ENCODE measurements around the gene WHRN.

The WHRN gene

GRCh38 chr9:114472765-114473446, 32.4 kb downstream of the WHRN start:
- DNase-seq (ENCODE audit: low read depth, low spot score), result no peak

- no peak for DNase-seq (ENCODE audit: low read depth, low spot score)
These were observed 34.1 kb downstream of the WHRN start for GRCh38 chr9:114471157-114471556.

GRCh38 chr9:114470581-114470980, 34.7 kb downstream of the WHRN start:
- no peak for DNase-seq (ENCODE audit: low read depth, low spot score)

- DNase-seq (ENCODE audit: low read depth, low spot score), result no peak
These were observed 35.2 kb downstream of the WHRN start for GRCh38 chr9:114470121-114470520.

GRCh38 chr9:114469091-114469853, 36.0 kb downstream of the WHRN start:
- no peak for DNase-seq (ENCODE audit: low read depth, low spot score)

GRCh38 chr9:114467910-114468309, 37.4 kb downstream of the WHRN start:
- no peak for DNase-seq (ENCODE audit: low read depth, low spot score)

GRCh38 chr9:114467226-114467750, 38.0 kb downstream of the WHRN start:
- no peak for DNase-seq (ENCODE audit: low read depth, low spot score)

- DNase-seq (ENCODE audit: low read depth, low spot score), result no peak
These were observed 39.1 kb downstream of the WHRN start for GRCh38 chr9:114465906-114466900.

GRCh38 chr9:114465417-114465816, 39.9 kb downstream of the WHRN start:
- DNase-seq (ENCODE audit: low read depth, low spot score), result no peak

- no peak for DNase-seq (ENCODE audit: low read depth, low spot score)
These were observed 40.8 kb downstream of the WHRN start for GRCh38 chr9:114464281-114465051.

- DNase-seq (ENCODE audit: low read depth, low spot score), result no peak
These were observed 42.5 kb downstream of the WHRN start for GRCh38 chr9:114462791-114463190.

GRCh38 chr9:114461468-114461867, 43.8 kb downstream of the WHRN start:
- no peak for DNase-seq (ENCODE audit: low read depth, low spot score)

- DNase-seq (ENCODE audit: low read depth, low spot score), result no peak
These were observed 44.6 kb downstream of the WHRN start for GRCh38 chr9:114460513-114461199.

- no peak for DNase-seq (ENCODE audit: low read depth, low spot score)
These were observed 45.8 kb downstream of the WHRN start for GRCh38 chr9:114459464-114459863.

GRCh38 chr9:114456929-114457328, 48.3 kb downstream of the WHRN start:
- DNase-seq (ENCODE audit: low read depth, low spot score), result no peak

GRCh38 chr9:114454652-114455051, 50.6 kb downstream of the WHRN start:
- no peak for DNase-seq (ENCODE audit: low read depth, low spot score)

GRCh38 chr9:114452219-114453165, 52.8 kb downstream of the WHRN start:
- DNase-seq (ENCODE audit: low read depth, low spot score), result no peak

- DNase-seq (ENCODE audit: low read depth, low spot score), result no peak
These were observed 53.6 kb downstream of the WHRN start for GRCh38 chr9:114451707-114452031.
